Measurements from ENCODE around the gene LRP3. TPM values are rescaled to one million over a fixed set of nuclear protein-coding genes. Genes with fewer than 3 reads are reported as not detected.

Gene LRP3
- total and polyA plus RNA-seq, 9 donors: 18.0 to 31.1 (median 22.5) TPM

DNA sequence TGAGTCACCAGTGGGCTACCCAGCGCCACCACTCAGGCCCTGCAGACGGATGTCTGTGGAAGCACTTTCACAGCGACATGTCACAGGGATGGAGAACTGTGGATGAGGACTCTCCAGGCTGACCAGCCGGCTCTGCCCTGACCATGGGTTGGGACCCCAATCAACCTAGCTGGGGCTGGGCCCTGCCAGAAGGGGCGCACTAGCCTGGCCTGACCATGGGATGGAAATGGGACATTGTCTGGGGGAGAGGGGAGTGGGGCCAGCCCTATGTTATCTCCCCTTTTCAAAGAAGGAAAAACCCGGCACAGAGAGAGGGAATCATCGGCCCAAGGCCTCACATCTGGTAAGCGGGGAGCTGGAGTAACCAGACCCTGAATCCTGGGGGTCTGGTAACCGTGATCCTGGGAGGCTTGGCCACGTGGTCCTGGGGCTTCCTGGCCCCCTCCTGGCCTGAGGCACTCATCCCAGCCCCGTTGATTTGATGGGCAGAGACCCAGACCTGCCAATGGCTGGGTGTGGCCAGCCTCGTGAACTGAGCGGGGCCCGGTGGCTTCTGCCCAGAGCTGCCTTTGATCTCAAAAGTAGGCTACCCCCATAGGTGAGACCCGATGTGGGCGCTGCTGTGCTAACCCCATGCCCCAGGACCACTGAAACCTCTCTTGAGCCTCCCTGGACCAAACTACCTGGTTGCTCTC is 42.7 kb downstream of the LRP3 start:
- Histone ChIP-seq H3K4me3 (ENCODE audit: low read length) (no peak overlapping the region), H3K9me3 (replicated peaks; ENCODE audit: control insufficient read depth, low read depth, low read length) (no peaks in the 10 kb centered on the region), H3K27ac (ENCODE audit: low read length) (no peak overlapping the region), H3K36me3 (ENCODE audit: control insufficient read depth, insufficient read depth, low read length) (no peaks in the 10 kb centered on the region), H3K4me1 (ENCODE audit: control insufficient read depth, insufficient read depth, low read length) (peaks cover 5% of the 10 kb centered on the region), H3K27me3 (ENCODE audit: control insufficient read depth, insufficient read depth, low read length) (peaks cover 8% of the 10 kb centered on the region)
- 71% methylated on average over 12 of the region's 16 CpGs for WGBS (ENCODE audit: insufficient coverage)
- no peak for DNase-seq

DNA sequence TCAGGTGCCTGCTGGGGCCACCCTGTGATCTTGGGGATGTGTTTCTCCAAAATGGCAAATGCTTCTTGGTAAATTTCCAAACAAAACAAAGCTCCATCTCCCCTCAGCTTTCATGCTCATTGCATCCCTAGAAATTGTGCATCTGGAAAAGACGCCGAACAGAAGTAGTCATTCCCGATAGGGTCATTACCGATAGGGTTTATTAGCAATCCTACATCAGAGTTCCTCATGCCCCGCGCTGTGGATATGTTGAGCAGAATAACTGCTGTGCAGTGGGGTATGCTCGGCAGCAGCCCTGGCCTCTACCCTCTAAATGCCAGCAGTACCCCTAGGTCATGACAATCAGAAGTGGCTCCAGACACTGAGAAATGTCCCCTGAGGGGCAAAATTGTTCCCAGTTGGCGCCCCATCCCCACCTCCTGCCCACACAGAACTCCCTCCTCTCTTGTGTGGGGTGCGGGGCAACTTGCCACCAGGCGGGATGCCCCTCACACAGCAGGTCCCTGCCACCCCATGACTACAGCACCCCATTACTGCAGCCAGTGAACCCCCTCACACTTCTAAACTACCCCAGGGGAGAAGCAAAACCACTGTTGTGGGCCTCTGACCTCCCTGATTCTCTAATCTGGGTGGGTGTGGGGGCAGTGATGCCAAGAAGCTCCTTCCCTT is 44.5 kb downstream of the LRP3 start:
- 92% methylated on average over 2 of the region's 10 CpGs for WGBS (ENCODE audit: insufficient coverage)
- Histone ChIP-seq H3K27ac (ENCODE audit: low read length) (no peak overlapping the region), H3K4me3 (ENCODE audit: low read length) (no peak overlapping the region), H3K4me1 (ENCODE audit: control insufficient read depth, insufficient read depth, low read length) (peaks cover 5% of the 10 kb centered on the region), H3K36me3 (ENCODE audit: control insufficient read depth, insufficient read depth, low read length) (no peaks in the 10 kb centered on the region), H3K27me3 (ENCODE audit: control insufficient read depth, insufficient read depth, low read length) (peaks cover 8% of the 10 kb centered on the region), H3K9me3 (replicated peaks; ENCODE audit: control insufficient read depth, low read depth, low read length) (no peaks in the 10 kb centered on the region)
- no peak for DNase-seq

DNA sequence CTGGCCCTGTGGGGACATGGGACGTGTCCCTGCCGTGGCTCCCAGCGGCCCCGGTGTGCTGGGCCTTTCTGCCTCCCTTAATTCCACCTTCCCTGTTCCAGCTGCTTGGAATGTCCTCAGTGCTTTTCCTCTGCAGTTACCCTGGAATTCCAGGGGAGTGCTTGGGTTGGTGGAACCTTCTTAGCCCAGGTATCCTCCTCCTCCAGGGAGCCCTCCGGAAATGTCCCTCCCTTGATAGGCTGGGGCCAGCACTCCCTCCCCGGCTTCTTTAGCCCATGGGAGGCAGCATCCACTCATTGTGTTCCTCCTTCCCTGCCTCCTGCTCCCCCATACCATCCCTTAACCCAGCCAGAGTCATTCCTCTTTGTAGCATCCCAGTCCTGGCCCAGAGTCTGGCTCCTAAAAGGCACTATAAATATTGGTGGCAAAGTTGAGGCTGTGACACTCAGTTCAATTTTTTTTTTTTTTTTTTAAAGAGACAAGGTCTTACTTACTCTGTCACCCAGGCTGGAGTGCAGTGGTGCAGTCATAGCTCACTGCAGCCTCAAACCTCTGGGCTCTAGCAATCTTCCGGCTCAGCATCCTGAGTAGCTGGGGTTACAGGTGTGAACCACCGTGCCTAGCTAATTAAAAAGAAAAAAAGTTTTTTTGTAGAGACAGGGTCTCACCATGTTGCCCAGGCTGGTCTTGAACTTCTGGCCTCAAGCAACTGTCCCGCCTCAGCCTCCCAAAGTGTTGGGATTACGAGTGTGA is 45.3 kb downstream of the LRP3 start:
- H3K27me3 ChIP-seq (ENCODE audit: control insufficient read depth, insufficient read depth, low read length): peaks cover 11% of the 10 kb centered on the region
- H3K9me3 ChIP-seq (replicated peaks; ENCODE audit: control insufficient read depth, low read depth, low read length): no peaks in the 10 kb centered on the region
- no peaks in the 10 kb centered on the region for H3K36me3 ChIP-seq (ENCODE audit: control insufficient read depth, insufficient read depth, low read length)
- WGBS (ENCODE audit: insufficient coverage): 65% methylated on average over 7 of the region's 10 CpGs
- no peak overlapping the region for H3K27ac ChIP-seq (ENCODE audit: low read length)
- no peak for DNase-seq
- peaks cover 5% of the 10 kb centered on the region for H3K4me1 ChIP-seq (ENCODE audit: control insufficient read depth, insufficient read depth, low read length)
- H3K4me3 ChIP-seq (ENCODE audit: low read length): no peak overlapping the region

GRCh38 chr19:33240181-33240771 is 46.1 kb downstream of the LRP3 start:
- DNase-seq: no peak
- H3K4me3 ChIP-seq (ENCODE audit: low read length): no peak overlapping the region
- 77% methylated on average over 7 of the region's 8 CpGs for WGBS (ENCODE audit: insufficient coverage)
- H3K36me3 ChIP-seq (ENCODE audit: control insufficient read depth, insufficient read depth, low read length): no peaks in the 10 kb centered on the region
- peaks cover 2% of the 10 kb centered on the region for H3K9me3 ChIP-seq (replicated peaks; ENCODE audit: control insufficient read depth, low read depth, low read length)
- H3K4me1 ChIP-seq (ENCODE audit: control insufficient read depth, insufficient read depth, low read length): peaks cover 5% of the 10 kb centered on the region
- peaks cover 8% of the 10 kb centered on the region for H3K27me3 ChIP-seq (ENCODE audit: control insufficient read depth, insufficient read depth, low read length)
- H3K27ac ChIP-seq (ENCODE audit: low read length): no peak overlapping the region

DNA sequence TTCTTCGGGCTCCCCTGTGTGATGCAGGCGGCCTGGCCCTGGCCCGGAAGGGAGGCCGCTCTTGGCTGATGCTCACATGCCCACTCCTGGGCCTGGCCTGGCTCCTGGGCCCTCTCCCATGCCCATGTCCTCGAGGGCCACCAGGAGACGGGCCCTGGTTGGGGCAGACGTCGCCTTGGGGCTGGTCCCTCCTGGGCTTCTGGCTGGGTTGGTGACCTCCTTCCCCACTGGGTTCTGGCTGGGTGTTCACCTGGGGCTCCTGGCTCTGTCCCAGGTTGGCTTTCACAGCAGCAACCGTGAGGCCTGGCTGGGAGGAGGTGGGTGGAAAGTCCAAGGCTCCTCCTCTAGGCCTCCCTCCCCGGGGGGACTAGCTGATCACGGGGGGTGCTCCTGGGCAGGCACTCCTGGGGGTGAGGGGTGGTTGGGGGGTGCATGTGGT is 47.0 kb downstream of the LRP3 start:
- H3K9me3 ChIP-seq (replicated peaks; ENCODE audit: control insufficient read depth, low read depth, low read length): peaks cover 7% of the 10 kb centered on the region
- no peak overlapping the region for H3K4me3 ChIP-seq (ENCODE audit: low read length)
- H3K27me3 ChIP-seq (ENCODE audit: control insufficient read depth, insufficient read depth, low read length): peaks cover 8% of the 10 kb centered on the region
- no peak for DNase-seq
- no peaks in the 10 kb centered on the region for H3K36me3 ChIP-seq (ENCODE audit: control insufficient read depth, insufficient read depth, low read length)
- 75% methylated on average over 9 of the region's 11 CpGs for WGBS (ENCODE audit: insufficient coverage)
- H3K4me1 ChIP-seq (ENCODE audit: control insufficient read depth, insufficient read depth, low read length): peaks cover 8% of the 10 kb centered on the region
- H3K27ac ChIP-seq (ENCODE audit: low read length): no peak overlapping the region

DNA sequence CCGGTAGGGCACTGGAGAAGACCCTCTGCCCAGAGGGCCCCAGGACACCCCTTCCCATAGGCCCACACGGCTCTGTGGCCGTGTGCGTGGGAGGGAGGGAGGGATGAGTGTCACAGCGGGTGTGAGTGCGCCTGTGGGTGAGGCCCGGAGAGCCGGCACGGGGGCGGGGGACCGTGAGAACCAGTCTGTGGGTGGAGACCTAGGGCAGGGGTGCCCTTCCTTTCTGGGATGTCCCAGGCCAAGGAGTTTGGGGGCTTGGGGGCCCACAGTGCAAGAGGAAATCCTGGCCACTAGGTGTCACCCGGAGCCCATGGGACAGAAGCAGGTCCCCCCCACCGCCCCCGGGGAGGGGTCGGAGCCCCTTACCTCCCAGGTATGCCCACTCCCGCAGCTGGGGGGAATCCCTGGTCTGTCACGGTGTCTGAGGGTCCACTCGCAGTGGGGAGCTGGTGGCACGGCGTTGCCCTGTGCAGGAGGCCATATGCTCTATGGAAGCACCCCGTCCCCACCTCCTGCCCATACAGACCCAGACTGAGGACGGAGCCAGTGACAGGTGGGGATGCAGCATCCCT is 47.5 kb downstream of the LRP3 start:
- Histone ChIP-seq H3K4me1 (ENCODE audit: control insufficient read depth, insufficient read depth, low read length) (peaks cover 12% of the 10 kb centered on the region), H3K27me3 (ENCODE audit: control insufficient read depth, insufficient read depth, low read length) (peaks cover 8% of the 10 kb centered on the region), H3K36me3 (ENCODE audit: control insufficient read depth, insufficient read depth, low read length) (no peaks in the 10 kb centered on the region), H3K27ac (ENCODE audit: low read length) (no peak overlapping the region), H3K4me3 (ENCODE audit: low read length) (no peak overlapping the region), H3K9me3 (replicated peaks; ENCODE audit: control insufficient read depth, low read depth, low read length) (peaks cover 7% of the 10 kb centered on the region)
- peak; percentile 33 for DNase-seq
- WGBS (ENCODE audit: insufficient coverage): 14% methylated on average over 19 of the region's 22 CpGs

- WGBS (ENCODE audit: insufficient coverage): no CpG with 5 or more reads among the region's 10 CpGs
- H3K27ac ChIP-seq (ENCODE audit: low read length): no peak overlapping the region
- H3K27me3 ChIP-seq (ENCODE audit: control insufficient read depth, insufficient read depth, low read length): peaks cover 8% of the 10 kb centered on the region
- peaks cover 17% of the 10 kb centered on the region for H3K4me1 ChIP-seq (ENCODE audit: control insufficient read depth, insufficient read depth, low read length)
- H3K4me3 ChIP-seq (ENCODE audit: low read length): no peak overlapping the region
- DNase-seq: no peak
- no peaks in the 10 kb centered on the region for H3K36me3 ChIP-seq (ENCODE audit: control insufficient read depth, insufficient read depth, low read length)
- peaks cover 7% of the 10 kb centered on the region for H3K9me3 ChIP-seq (replicated peaks; ENCODE audit: control insufficient read depth, low read depth, low read length)
Observed at GRCh38 chr19:33242131-33242530, 48.0 kb downstream of the LRP3 start.

DNA sequence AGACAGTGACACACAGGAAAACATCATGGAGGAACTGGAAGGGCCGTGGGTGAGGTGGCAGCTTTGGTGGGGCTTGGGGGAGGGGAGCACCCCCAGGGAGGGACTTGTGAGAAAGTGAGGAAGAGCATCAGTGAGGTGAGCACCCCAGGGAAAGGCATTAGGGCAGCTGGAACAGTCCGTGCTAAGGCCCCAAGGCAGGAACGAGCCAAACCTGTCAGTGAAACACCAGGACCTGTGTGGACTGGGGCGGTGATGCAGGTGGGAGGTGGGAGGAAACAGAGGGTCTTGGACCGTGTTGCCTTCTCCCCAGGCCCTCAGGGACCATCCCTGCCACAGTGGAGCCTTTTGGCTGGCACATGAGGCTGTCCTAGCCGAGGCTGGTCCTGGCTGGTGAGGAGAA is 48.8 kb downstream of the LRP3 start:
- Histone ChIP-seq H3K4me3 (ENCODE audit: low read length) (no peak overlapping the region), H3K9me3 (replicated peaks; ENCODE audit: control insufficient read depth, low read depth, low read length) (peaks cover 7% of the 10 kb centered on the region), H3K4me1 (ENCODE audit: control insufficient read depth, insufficient read depth, low read length) (peaks cover 25% of the 10 kb centered on the region), H3K27ac (ENCODE audit: low read length) (no peak overlapping the region), H3K27me3 (ENCODE audit: control insufficient read depth, insufficient read depth, low read length) (peaks cover 8% of the 10 kb centered on the region), H3K36me3 (ENCODE audit: control insufficient read depth, insufficient read depth, low read length) (no peaks in the 10 kb centered on the region)
- 71% methylated on average over 4 of the region's 6 CpGs for WGBS (ENCODE audit: insufficient coverage)
- no peak for DNase-seq

- H3K27ac ChIP-seq (ENCODE audit: low read length): no peak overlapping the region
- H3K4me3 ChIP-seq (ENCODE audit: low read length): no peak overlapping the region
- peaks cover 7% of the 10 kb centered on the region for H3K9me3 ChIP-seq (replicated peaks; ENCODE audit: control insufficient read depth, low read depth, low read length)
- no peaks in the 10 kb centered on the region for H3K36me3 ChIP-seq (ENCODE audit: control insufficient read depth, insufficient read depth, low read length)
- peaks cover 32% of the 10 kb centered on the region for H3K4me1 ChIP-seq (ENCODE audit: control insufficient read depth, insufficient read depth, low read length)
- peak; percentile 91 for DNase-seq
- H3K27me3 ChIP-seq (ENCODE audit: control insufficient read depth, insufficient read depth, low read length): peaks cover 3% of the 10 kb centered on the region
- WGBS (ENCODE audit: insufficient coverage): 40% methylated on average over 3 of the region's 7 CpGs
Observed at GRCh38 chr19:33245948-33246708, 52.0 kb downstream of the LRP3 start.
